Measurements from ENCODE around the gene ABCB6. TPM values are rescaled to one million over a fixed set of nuclear protein-coding genes. Genes with fewer than 3 reads are reported as not detected.
A peak's percentile ranks its signal among the peaks of the same experiment; 100 is the strongest.

ABCB6 gene
- total and polyA plus RNA-seq, 10 of the 15 experiments (the other 5 are each of a cell fraction or from before 2014, with no cell fraction given) = 2.3 to 22.1 (median 13.8) TPM

DNA sequence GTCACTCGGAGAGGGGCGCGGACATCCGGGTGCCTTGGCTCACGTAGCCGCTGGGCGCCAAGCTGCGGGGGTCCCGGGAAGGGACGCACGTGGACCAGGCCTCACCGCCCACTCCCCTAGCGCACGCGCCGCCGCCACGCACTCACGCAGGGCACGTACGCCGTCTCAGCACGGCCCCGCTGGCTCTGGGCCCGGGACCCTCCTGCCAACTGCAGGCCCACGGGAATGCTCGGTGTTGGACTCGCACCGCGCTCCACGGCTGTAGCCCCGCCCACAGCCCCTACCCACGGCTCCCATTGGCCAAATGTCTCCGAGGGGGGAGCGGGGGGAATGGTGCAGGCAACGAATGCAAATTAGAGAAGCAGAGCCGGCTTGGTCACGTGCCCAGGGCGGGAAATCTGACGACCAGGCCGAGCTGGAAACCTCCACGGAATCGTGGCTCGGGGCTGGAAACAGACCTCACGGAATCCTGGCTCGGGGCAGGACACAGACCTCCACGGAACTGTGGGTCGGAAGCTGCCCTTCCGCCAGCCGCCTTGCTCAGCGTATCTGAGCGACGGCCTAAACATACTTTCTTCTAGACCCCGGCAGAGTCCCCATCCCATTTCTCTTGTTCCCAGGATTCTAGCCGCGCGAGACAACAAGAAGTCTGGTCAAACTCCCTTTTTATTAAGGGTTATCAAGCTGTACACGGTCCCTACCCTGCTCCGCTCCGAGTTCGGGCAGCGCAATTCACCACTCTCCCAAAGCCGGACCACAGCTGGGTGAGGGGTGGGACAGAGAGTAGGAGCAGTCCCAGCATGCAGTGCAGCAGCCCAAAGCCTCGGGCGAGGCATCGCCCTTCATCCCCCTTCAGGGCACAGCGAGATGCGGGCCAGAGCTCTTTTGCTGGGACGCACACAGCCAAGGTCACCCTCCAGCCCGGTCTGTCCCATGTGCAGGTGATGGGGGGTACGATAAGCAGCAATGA lies at the start of gene ABCB6 (continued):
- no peak for TF ChIP-seq REST (IDR thresholded peaks at IDR 0.05; ENCODE audit: low read depth, low read length)
- TF ChIP-seq HDGF (IDR thresholded peaks at IDR 0.05) = no peak
- TF ChIP-seq MEF2A (IDR thresholded peaks at IDR 0.05; ENCODE audit: insufficient read depth, low read depth, low read length) = no peak
- TF ChIP-seq, protein P1, sequence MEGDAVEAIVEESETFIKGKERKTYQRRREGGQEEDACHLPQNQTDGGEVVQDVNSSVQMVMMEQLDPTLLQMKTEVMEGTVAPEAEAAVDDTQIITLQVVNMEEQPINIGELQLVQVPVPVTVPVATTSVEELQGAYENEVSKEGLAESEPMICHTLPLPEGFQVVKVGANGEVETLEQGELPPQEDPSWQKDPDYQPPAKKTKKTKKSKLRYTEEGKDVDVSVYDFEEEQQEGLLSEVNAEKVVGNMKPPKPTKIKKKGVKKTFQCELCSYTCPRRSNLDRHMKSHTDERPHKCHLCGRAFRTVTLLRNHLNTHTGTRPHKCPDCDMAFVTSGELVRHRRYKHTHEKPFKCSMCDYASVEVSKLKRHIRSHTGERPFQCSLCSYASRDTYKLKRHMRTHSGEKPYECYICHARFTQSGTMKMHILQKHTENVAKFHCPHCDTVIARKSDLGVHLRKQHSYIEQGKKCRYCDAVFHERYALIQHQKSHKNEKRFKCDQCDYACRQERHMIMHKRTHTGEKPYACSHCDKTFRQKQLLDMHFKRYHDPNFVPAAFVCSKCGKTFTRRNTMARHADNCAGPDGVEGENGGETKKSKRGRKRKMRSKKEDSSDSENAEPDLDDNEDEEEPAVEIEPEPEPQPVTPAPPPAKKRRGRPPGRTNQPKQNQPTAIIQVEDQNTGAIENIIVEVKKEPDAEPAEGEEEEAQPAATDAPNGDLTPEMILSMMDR (IDR thresholded peaks at IDR 0.05 in 2 of 3, conservative IDR thresholded peaks at IDR 0.05 in 1 of 3; ENCODE audit: control insufficient read depth in 2 of 3, extremely low read depth in 1 of 3, insufficient read depth in 1 of 3, low read depth in 3 of 3, low read length in 3 of 3) = no peak
- no peak for TF ChIP-seq ZZZ3 (IDR thresholded peaks at IDR 0.05; ENCODE audit: control insufficient read depth, insufficient read length, low read depth)
- TF ChIP-seq BRCA1 (IDR thresholded peaks at IDR 0.05; ENCODE audit: low read depth, low read length) = no peak
- no peak for TF ChIP-seq HSF1 (IDR thresholded peaks at IDR 0.05; ENCODE audit: low read depth, low read length)
- TF ChIP-seq MYC (IDR thresholded peaks at IDR 0.05; ENCODE audit: insufficient read depth, insufficient read length, insufficient replicate concordance, low read length, severe bottlenecking) = peak; percentile 92
- no peak for TF ChIP-seq ZSCAN29 (IDR thresholded peaks at IDR 0.05)
- TF ChIP-seq ZBTB33 (IDR thresholded peaks at IDR 0.05) = no peak
- TF ChIP-seq RB1 (IDR thresholded peaks at IDR 0.05; ENCODE audit: borderline replicate concordance) = peak; percentile 73; the same call in 1 of the 2 replicates
- TF ChIP-seq ZNF24 (IDR thresholded peaks at IDR 0.05) = no peak
- peak; percentile 89 for TF ChIP-seq GATAD2B (conservative IDR thresholded peaks at IDR 0.05; ENCODE audit: low read depth)
- TF ChIP-seq ZNF274 (IDR thresholded peaks at IDR 0.05; ENCODE audit: insufficient read depth, insufficient read length) = no peak
- TF ChIP-seq LARP7 (IDR thresholded peaks at IDR 0.05) = peak; percentile 95
- TF ChIP-seq PAX8 (IDR thresholded peaks at IDR 0.05) = no peak

All from GM12878 (cell line).